IMR-90 (cell line): Measurements from ENCODE around the gene SLC22A5. TPM values are rescaled to one million over a fixed set of nuclear protein-coding genes. Genes with fewer than 3 reads are reported as not detected.
A peak's percentile ranks its signal among the peaks of the same experiment; 100 is the strongest.

Experiments
- ATAC-seq: fragments of 200-7000 bp; cut with Tn5 transposase; 2 replicates; pipeline ENCODE4 v1.9.1; 2020; ENCODE audit warnings: low read depth, mild to moderate bottlenecking, moderate library complexity
- BruUV-seq: library from RNA; stranded (reverse); fragments of 400-500 nt; replicated peaks from 2 replicates; lab custom pipeline; 2021; lab: Mats Ljungman, UMichigan
- CTCF ChIA-PET: fragments of 300-600 bp; formaldehyde crosslinking; extraction: SDS; loops from one replicate; lab custom pipeline; 2021; ENCODE audit warnings: antibody characterized with exemption; lab: Yijun Ruan, JAX
- POLR2A ChIA-PET: fragments of 300-600 bp; sonication (Branson Sonifier 250); formaldehyde crosslinking; loops from one replicate; lab custom pipeline; 2022; ENCODE audit warnings: antibody characterized with exemption; ENCODE audit not compliant: unreplicated experiment; lab: Charles Lee
- DNase-seq: peaks from one replicate; pipeline ENCODE4 v3.0.0; 2013
- H2AFZ ChIP-seq: replicated peaks from 2 replicates; pipeline ENCODE3; 2013; ENCODE audit warnings: low read length, mild to moderate bottlenecking; ENCODE audit not compliant: poor library complexity
- H2AK5ac ChIP-seq: 2 replicates; pipeline ENCODE4 v1.6.1; 2013; ENCODE audit warnings: low read depth, low read length, inconsistent platforms
- H2AK9ac ChIP-seq: replicated peaks from 2 replicates; pipeline ENCODE3; 2013; ENCODE audit warnings: mild to moderate bottlenecking, low read depth, low read length, moderate library complexity; ENCODE audit not compliant: poor library complexity
- H2BK120ac ChIP-seq: 2 replicates; pipeline ENCODE4 v1.6.1; 2013; ENCODE audit warnings: low read depth, low read length, inconsistent platforms
- H2BK15ac ChIP-seq: 3 replicates; pipeline ENCODE4 v1.6.1; 2013; ENCODE audit warnings: low read depth, low read length, inconsistent platforms
- H2BK20ac ChIP-seq: 2 replicates; pipeline ENCODE4 v1.6.1; 2013; ENCODE audit warnings: low read depth, mild to moderate bottlenecking, inconsistent platforms, low read length, moderate library complexity
- H2BK5ac ChIP-seq: 2 replicates; pipeline ENCODE4 v1.6.1; 2013; ENCODE audit warnings: mild to moderate bottlenecking, low read depth, low read length, inconsistent platforms; ENCODE audit not compliant: poor library complexity, severe bottlenecking
- H3K14ac ChIP-seq: replicated peaks from 2 replicates; pipeline ENCODE4 v1.6.1; 2013; ENCODE audit warnings: low read depth, low read length, inconsistent platforms
- H3K18ac ChIP-seq: 2 replicates; pipeline ENCODE4 v1.6.1; 2013; ENCODE audit warnings: low read depth, low read length, control low read depth
- H3K23ac ChIP-seq: 2 replicates; pipeline ENCODE4 v1.6.1; 2013; ENCODE audit warnings: low read depth, low read length, inconsistent platforms
- H3K27ac ChIP-seq: 2 replicates; pipeline ENCODE4 v1.5.1; 2013; ENCODE audit warnings: mild to moderate bottlenecking, control low read depth, low read length; ENCODE audit not compliant: insufficient read depth
- H3K27me3 ChIP-seq: 2 replicates; pipeline ENCODE4 v1.6.1; 2013; ENCODE audit warnings: low read length; ENCODE audit not compliant: control insufficient read depth, insufficient read depth
- H3K36me3 ChIP-seq: 2 replicates; pipeline ENCODE4 v1.6.1; 2013; ENCODE audit warnings: low read length, mixed read lengths; ENCODE audit not compliant: control insufficient read depth, insufficient read depth
- H3K4ac ChIP-seq: 2 replicates; pipeline ENCODE4 v1.6.1; 2013; ENCODE audit warnings: low read depth, low read length, inconsistent platforms
- H3K4me1 ChIP-seq: 2 replicates; pipeline ENCODE4 v1.6.1; 2013; ENCODE audit warnings: low read length, mixed read lengths; ENCODE audit not compliant: control insufficient read depth, insufficient read depth
- H3K4me2 ChIP-seq: 2 replicates; pipeline ENCODE4 v1.6.1; 2013; ENCODE audit warnings: low read depth, mild to moderate bottlenecking, control low read depth, low read length, moderate library complexity
- H3K4me3 ChIP-seq: 2 replicates; pipeline ENCODE4 v1.5.1; 2013; ENCODE audit warnings: low read depth, mild to moderate bottlenecking, control low read depth, low read length, moderate library complexity; ENCODE audit not compliant: insufficient read depth
- H3K56ac ChIP-seq: 2 replicates; pipeline ENCODE4 v1.6.1; 2013; ENCODE audit warnings: low read length, inconsistent platforms; ENCODE audit not compliant: insufficient read depth; ENCODE audit errors: extremely low read depth
- H3K79me1 ChIP-seq, 2 experiments: 2 replicates each; pipeline ENCODE4 v1.6.1; 2013; ENCODE audit warnings: low read length in 2 of 2, inconsistent platforms in 1 of 2, low read depth in 1 of 2
- H3K9ac ChIP-seq: 2 replicates; pipeline ENCODE4 v1.6.1; 2013; ENCODE audit warnings: low read depth, low read length, control low read depth
- H3K9me1 ChIP-seq: 2 replicates; pipeline ENCODE4 v1.6.1; 2013; ENCODE audit warnings: low read length, inconsistent platforms; ENCODE audit not compliant: insufficient read depth
- H3K9me3 ChIP-seq: 2 replicates; pipeline ENCODE4 v1.6.1; 2013; ENCODE audit warnings: low read length; ENCODE audit not compliant: control insufficient read depth, insufficient read depth
- H4K20me1 ChIP-seq: 2 replicates; pipeline ENCODE4 v1.6.1; 2013; ENCODE audit warnings: low read length, inconsistent platforms; ENCODE audit not compliant: insufficient read depth
- H4K5ac ChIP-seq: 2 replicates; pipeline ENCODE4 v1.6.1; 2013; ENCODE audit warnings: mild to moderate bottlenecking, low read depth, low read length, control low read depth
- H4K8ac ChIP-seq, 2 experiments: 2 replicates each; pipeline ENCODE4 v1.6.1; 2013; ENCODE audit warnings: low read depth in 2 of 2, low read length in 2 of 2, control low read depth in 1 of 2, inconsistent platforms in 1 of 2
- H4K91ac ChIP-seq: 2 replicates; pipeline ENCODE4 v1.6.1; 2013; ENCODE audit warnings: low read depth, low read length, inconsistent platforms; ENCODE audit not compliant: insufficient read depth
- BHLHE40 ChIP-seq: fragments of 150-350 bp; IDR thresholded peaks from 2 replicates; pipeline ENCODE4 v1.6.1; 2016; ENCODE audit warnings: mild to moderate bottlenecking, low read depth, low read length
- CEBPB ChIP-seq: IDR thresholded peaks from 2 replicates; pipeline ENCODE4 v1.6.1; 2012; ENCODE audit warnings: low read depth, low read length, improper control_type of control experiment
- CHD1 ChIP-seq: IDR thresholded peaks from 2 replicates; pipeline ENCODE4 v1.6.1; 2012; ENCODE audit warnings: low read depth, low read length, improper control_type of control experiment
- FOS ChIP-seq: fragments of 150-350 bp; IDR thresholded peaks from 2 replicates; pipeline ENCODE4 v1.6.1; 2016; ENCODE audit warnings: low read depth, low read length
- MAFK ChIP-seq: IDR thresholded peaks from 2 replicates; pipeline ENCODE4 v1.6.1; 2012; ENCODE audit warnings: low read depth, low read length, improper control_type of control experiment
- MAZ ChIP-seq: IDR thresholded peaks from 2 replicates; pipeline ENCODE4 v1.6.1; 2012; ENCODE audit warnings: low read depth, mild to moderate bottlenecking, low read length, improper control_type of control experiment, moderate library complexity, borderline replicate concordance
- POLR2A ChIP-seq: IDR thresholded peaks from 2 replicates; pipeline ENCODE4 v1.6.1; 2012; ENCODE audit warnings: mild to moderate bottlenecking, low read depth, low read length
- RAD21 ChIP-seq: IDR thresholded peaks from 2 replicates; pipeline ENCODE4 v1.6.1; 2012; ENCODE audit warnings: low read length, improper control_type of control experiment
- RCOR1 ChIP-seq: IDR thresholded peaks from 2 replicates; pipeline ENCODE4 v1.6.1; 2012; ENCODE audit warnings: mild to moderate bottlenecking, low read length, improper control_type of control experiment; ENCODE audit not compliant: insufficient replicate concordance
- SMC3 ChIP-seq: fragments of 150-350 bp; IDR thresholded peaks from 2 replicates; pipeline ENCODE4 v1.6.1; 2016; ENCODE audit warnings: low read depth, mild to moderate bottlenecking, antibody characterized with exemption, low read length, moderate library complexity
- WGBS, 2 experiments: methylation state at CpG; one replicate each; pipeline versions ENCODE4 v1.1.5 to v1.1.7; 2013; ENCODE audit warnings: missing lambda C conversion rate in 2 of 2; ENCODE audit not compliant: insufficient read length in 1 of 2; ENCODE audit errors: extremely low coverage in 2 of 2; 5-methylcytosine and 5-hydroxymethylcytosine counted together
- dilution Hi-C: fragments of 300-500 bp; cut with HindIII; formaldehyde crosslinking; loops from one replicate; pipeline ENCODE4 v1.14.3; 2018; ENCODE audit warnings: low sequenced_read_pairs; ENCODE audit not compliant: unreplicated experiment
- in situ Hi-C: fragments of 300-500 bp; cut with MboI; formaldehyde crosslinking; loops from 3 replicates; pipeline ENCODE4 v1.14.3; 2019; ENCODE audit warnings: low sequenced_read_pairs, inconsistent platforms, mixed read lengths
- intact Hi-C: fragments of 100-400 bp; cut with micrococcal nuclease; formaldehyde crosslinking; loops from 2 replicates; pipeline ENCODE4 v1.10.0; 2022
- polyA plus RNA-seq, 3 experiments: library from polyadenylated mRNA; depleted of rRNA; stranded (reverse); fragments of >200 nt; gene quantifications; 2 replicates each; pipeline ENCODE4 v1.2.3, GENCODE V29; 2012; ENCODE audit warnings: low replicate concordance in 1 of 3
- total RNA-seq: library from RNA; depleted of rRNA; stranded (reverse); fragments of >200 nt; gene quantifications from 2 replicates; pipeline ENCODE4 v1.2.3, GENCODE V29; 2012
- TF ChIP-seq, protein P1 (sequence below): fragments of 150-350 bp; IDR thresholded peaks from 2 replicates; pipeline ENCODE4 v1.6.1; 2017; ENCODE audit warnings: mild to moderate bottlenecking, antibody characterized with exemption, low read length, low read depth
- TF ChIP-seq, protein P2 (sequence below): conservative IDR thresholded peaks from 2 replicates; pipeline ENCODE4 v1.5.1; 2012; ENCODE audit warnings: mild to moderate bottlenecking, low read depth, low read length, improper control_type of control experiment
- TF ChIP-seq, protein P3 (sequence below): fragments of 150-350 bp; IDR thresholded peaks from 2 replicates; pipeline ENCODE4 v1.6.1; 2016; ENCODE audit warnings: low read depth, mild to moderate bottlenecking, low read length, moderate library complexity, borderline replicate concordance

Gene SLC22A5
- total and polyA plus RNA-seq, 2 of the 4 experiments (the other 2 are of a cell fraction), result 6.1 to 7.1 TPM

DNA sequence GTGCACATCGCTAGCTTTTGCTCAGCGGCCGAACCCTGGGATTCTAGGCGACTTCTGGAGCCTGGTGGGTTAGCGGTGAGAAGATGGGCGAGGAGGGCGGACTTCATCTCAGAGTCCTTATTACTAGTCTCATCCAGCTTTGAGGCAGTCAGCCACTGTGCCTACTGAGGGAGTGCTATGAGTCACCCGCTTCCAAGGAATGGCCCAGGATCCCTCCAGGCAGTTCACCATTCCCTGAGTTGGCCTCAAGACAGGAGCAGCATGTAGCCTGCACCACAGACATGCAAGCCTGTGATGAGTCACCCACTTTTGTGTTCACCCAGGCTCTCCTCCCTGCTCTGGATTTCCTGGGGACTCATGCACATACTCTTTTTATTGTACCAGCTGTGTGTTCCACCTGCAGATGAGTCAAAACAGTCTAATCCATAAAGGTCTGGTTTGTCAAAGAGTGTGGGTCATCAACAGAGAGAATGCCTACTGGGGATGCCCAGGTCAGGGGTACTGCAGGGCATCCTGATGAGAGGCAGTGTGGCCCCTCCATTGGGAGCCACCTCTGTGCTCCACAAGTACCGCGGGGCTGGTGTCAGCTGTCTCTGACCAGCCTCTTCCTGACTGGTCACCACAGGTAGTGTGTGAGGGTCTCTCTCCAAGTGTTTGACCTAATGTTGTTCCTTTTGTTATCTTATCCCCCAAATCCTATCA, 20.2 kb downstream of the SLC22A5 start:
- Histone ChIP-seq H3K23ac (peak overlapping the region; percentile 64; the same call in 1 of the 2 replicates), H3K4me1 (peaks cover 33% of the 10 kb centered on the region), H2BK15ac (peak overlapping the region; percentile 95; the same call in 2 of the 3 replicates), H3K27ac (peak overlapping the region; percentile 82), H3K27me3 (no peaks in the 10 kb centered on the region), H3K9me3 (no peaks in the 10 kb centered on the region), H4K5ac (peak overlapping the region; percentile 39), H4K91ac (peak overlapping the region; percentile 90), H4K8ac (peak overlapping the region; percentile 15 to 93), H3K14ac (peak overlapping the region; percentile 73), H3K18ac (peak overlapping the region; percentile 78), H3K36me3 (peaks cover 4% of the 10 kb centered on the region; the same call in 1 of the 2 replicates), H3K79me1 (peaks cover 0 to 13% of the 10 kb centered on the region in 2 experiments; a peak in 2 of 4 replicates), H2AFZ (peak overlapping the region; percentile 70), H3K56ac (peak overlapping the region; percentile 33; the same call in 1 of the 2 replicates), H4K20me1 (peaks cover 3% of the 10 kb centered on the region; the same call in 1 of the 2 replicates), H3K4ac (peak overlapping the region; percentile 85), H2AK5ac (peak overlapping the region; percentile 90), H2BK5ac (peak overlapping the region; percentile 76), H2BK20ac (peak overlapping the region; percentile 89), H2BK120ac (peak overlapping the region; percentile 90), H2AK9ac (peak overlapping the region; percentile 69), H3K9ac (peak overlapping the region; percentile 6; the same call in 1 of the 2 replicates), H3K9me1 (peaks cover 26% of the 10 kb centered on the region), H3K4me2 (no peak overlapping the region), H3K4me3 (no peak overlapping the region)
- POLR2A ChIA-PET, result no interaction called here
- ATAC-seq, result peak; percentile 76
- peak; percentile 100 for DNase-seq
- in situ Hi-C loops (loop anchor here (5.0 to 10.0 kb wide), 3 partner anchors 113 to 493 kb away; no protein-coding TSS in a partner anchor), intact Hi-C loops (loop anchor here (1.0 to 10.0 kb wide), 5 partner anchors 21 to 695 kb away; no protein-coding TSS in a partner anchor), dilution Hi-C loops (no loop called here)
- WGBS, 2 experiments, result 62% methylated on average over 4 of the region's 10 CpGs; no CpG with 5 or more reads in 1 of the 2 experiments
- CTCF ChIA-PET, result interaction anchor here (0.5 to 1.8 kb wide), 3 partner anchors 37 to 1178 kb away, joined by 3 to 4 read pairs (median 3); no protein-coding TSS in a partner anchor
- no TSS peak for BruUV-seq
- TF ChIP-seq CEBPB (peak; percentile 61; the same call in 1 of the 2 replicates), FOS (peak; percentile 99), RAD21 (no peak), MAZ (peak; percentile 69; the same call in 1 of the 2 replicates), CHD1 (no peak), BHLHE40 (peak; percentile 84; the same call in 1 of the 2 replicates), RCOR1 (peak; percentile 93), MAFK (peak; percentile 32; the same call in 1 of the 2 replicates), SMC3 (no peak; the same call in 1 of the 2 replicates), POLR2A (peak; percentile 35; the same call in 1 of the 2 replicates)
- TF ChIP-seq, protein P1, sequence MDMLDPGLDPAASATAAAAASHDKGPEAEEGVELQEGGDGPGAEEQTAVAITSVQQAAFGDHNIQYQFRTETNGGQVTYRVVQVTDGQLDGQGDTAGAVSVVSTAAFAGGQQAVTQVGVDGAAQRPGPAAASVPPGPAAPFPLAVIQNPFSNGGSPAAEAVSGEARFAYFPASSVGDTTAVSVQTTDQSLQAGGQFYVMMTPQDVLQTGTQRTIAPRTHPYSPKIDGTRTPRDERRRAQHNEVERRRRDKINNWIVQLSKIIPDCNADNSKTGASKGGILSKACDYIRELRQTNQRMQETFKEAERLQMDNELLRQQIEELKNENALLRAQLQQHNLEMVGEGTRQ, result no peak
- TF ChIP-seq, protein P2, sequence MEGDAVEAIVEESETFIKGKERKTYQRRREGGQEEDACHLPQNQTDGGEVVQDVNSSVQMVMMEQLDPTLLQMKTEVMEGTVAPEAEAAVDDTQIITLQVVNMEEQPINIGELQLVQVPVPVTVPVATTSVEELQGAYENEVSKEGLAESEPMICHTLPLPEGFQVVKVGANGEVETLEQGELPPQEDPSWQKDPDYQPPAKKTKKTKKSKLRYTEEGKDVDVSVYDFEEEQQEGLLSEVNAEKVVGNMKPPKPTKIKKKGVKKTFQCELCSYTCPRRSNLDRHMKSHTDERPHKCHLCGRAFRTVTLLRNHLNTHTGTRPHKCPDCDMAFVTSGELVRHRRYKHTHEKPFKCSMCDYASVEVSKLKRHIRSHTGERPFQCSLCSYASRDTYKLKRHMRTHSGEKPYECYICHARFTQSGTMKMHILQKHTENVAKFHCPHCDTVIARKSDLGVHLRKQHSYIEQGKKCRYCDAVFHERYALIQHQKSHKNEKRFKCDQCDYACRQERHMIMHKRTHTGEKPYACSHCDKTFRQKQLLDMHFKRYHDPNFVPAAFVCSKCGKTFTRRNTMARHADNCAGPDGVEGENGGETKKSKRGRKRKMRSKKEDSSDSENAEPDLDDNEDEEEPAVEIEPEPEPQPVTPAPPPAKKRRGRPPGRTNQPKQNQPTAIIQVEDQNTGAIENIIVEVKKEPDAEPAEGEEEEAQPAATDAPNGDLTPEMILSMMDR, result no peak
- TF ChIP-seq, protein P3, sequence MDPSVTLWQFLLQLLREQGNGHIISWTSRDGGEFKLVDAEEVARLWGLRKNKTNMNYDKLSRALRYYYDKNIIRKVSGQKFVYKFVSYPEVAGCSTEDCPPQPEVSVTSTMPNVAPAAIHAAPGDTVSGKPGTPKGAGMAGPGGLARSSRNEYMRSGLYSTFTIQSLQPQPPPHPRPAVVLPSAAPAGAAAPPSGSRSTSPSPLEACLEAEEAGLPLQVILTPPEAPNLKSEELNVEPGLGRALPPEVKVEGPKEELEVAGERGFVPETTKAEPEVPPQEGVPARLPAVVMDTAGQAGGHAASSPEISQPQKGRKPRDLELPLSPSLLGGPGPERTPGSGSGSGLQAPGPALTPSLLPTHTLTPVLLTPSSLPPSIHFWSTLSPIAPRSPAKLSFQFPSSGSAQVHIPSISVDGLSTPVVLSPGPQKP, result no peak
